Stimulated activated CD4-positive, alpha-beta T cell treated with anti-CD3 and anti-CD28 coated beads, TNF-alpha, amount 100 ng/mL, for 4 hours (primary cell): ENCODE measurements around the gene MLIP.
"Not testable (repeated sequence)": the region's sequence is repeated elsewhere in the genome, so short reads cannot be mapped to it uniquely, and the experiment has no call there.

Experiments used
- DNase-seq, 3 experiments: peaks; one replicate each; pipeline ENCODE4 v3.0.0-alpha.2; 2020; ENCODE audit warnings: low read depth in 3 of 3

Gene MLIP

GRCh38 chr6:54140811-54141210 is 29.6 kb downstream of the MLIP start:
- no peak for DNase-seq

GRCh38 chr6:54142889-54143519 is 31.8 kb downstream of the MLIP start:
- DNase-seq = no peak

- no peak for DNase-seq
Observed at GRCh38 chr6:54151861-54152260, 40.6 kb downstream of the MLIP start.

GRCh38 chr6:54156650-54157250 is 45.5 kb downstream of the MLIP start:
- no peak for DNase-seq

- no peak for DNase-seq
Observed at GRCh38 chr6:54157405-54157804, 46.2 kb downstream of the MLIP start.

GRCh38 chr6:54173089-54173488 is 61.8 kb downstream of the MLIP start:
- DNase-seq = no peak

- DNase-seq = no peak
Observed at GRCh38 chr6:54179152-54179551, 67.9 kb downstream of the MLIP start.

GRCh38 chr6:54183616-54184015 is 72.4 kb downstream of the MLIP start:
- no peak for DNase-seq

GRCh38 chr6:54185885-54186284 is 74.6 kb downstream of the MLIP start:
- no peak for DNase-seq

- DNase-seq = no peak
Observed at GRCh38 chr6:54188846-54189245, 77.6 kb downstream of the MLIP start.

GRCh38 chr6:54191461-54191860 is 80.2 kb downstream of the MLIP start:
- no peak for DNase-seq

GRCh38 chr6:54192993-54193392 is 81.8 kb downstream of the MLIP start:
- DNase-seq = no peak

- no peak for DNase-seq
Observed at GRCh38 chr6:54193560-54193959, 82.3 kb downstream of the MLIP start.

- no peak for DNase-seq
Observed at GRCh38 chr6:54194067-54194466, 82.8 kb downstream of the MLIP start.

GRCh38 chr6:54195637-54196036 is 84.4 kb downstream of the MLIP start:
- DNase-seq = no peak

GRCh38 chr6:54196905-54197304 is 85.7 kb downstream of the MLIP start:
- DNase-seq = no peak

- DNase-seq = no peak
Observed at GRCh38 chr6:54198134-54198533, 86.9 kb downstream of the MLIP start.

- not testable (repeated sequence) for DNase-seq
Observed at GRCh38 chr6:54203474-54204035, 92.3 kb downstream of the MLIP start.

- no peak for DNase-seq
Observed at GRCh38 chr6:54204921-54205591, 93.8 kb downstream of the MLIP start.

GRCh38 chr6:54206510-54206909 is 95.3 kb downstream of the MLIP start:
- no peak for DNase-seq

GRCh38 chr6:54209983-54210382 is 98.7 kb downstream of the MLIP start:
- DNase-seq = not testable (repeated sequence)

GRCh38 chr6:54214286-54214685 is 103.0 kb downstream of the MLIP start:
- DNase-seq = no peak

GRCh38 chr6:54216336-54216735 is 105.1 kb downstream of the MLIP start:
- DNase-seq = no peak
